SK-N-MC (cell line): ENCODE data around the gene RPS4Y2.

ENCODE experiments used
- EZH2 ChIP-seq: fragments of 200-600 bp; sonication (generic); IDR thresholded peaks from one replicate; pipeline ENCODE4 v1.6.1; 2017; ENCODE audit warnings: antibody characterized with exemption
- FOXP2 ChIP-seq: optimal IDR thresholded peaks from 2 replicates; pipeline ENCODE3; 2011; ENCODE audit warnings: mild to moderate bottlenecking, moderate library complexity; ENCODE audit not compliant: insufficient read depth; ENCODE audit errors: extremely low read length, control extremely low read depth

- no peak for TF ChIP-seq EZH2
- TF ChIP-seq FOXP2: no peak
These were observed 24.3 kb downstream of the RPS4Y2 start for GRCh38 chrY:20780104-20780654.
